A673 (cell line): ENCODE measurements around the gene LPP. TPM values are rescaled to one million over a fixed set of nuclear protein-coding genes. Genes with fewer than 3 reads are reported as not detected.
"Not testable (repeated sequence)": the region's sequence is repeated elsewhere in the genome, so short reads cannot be mapped to it uniquely, and the experiment has no call there.

Source experiments
- BruUV-seq: library from RNA; stranded (reverse); fragments of 400-500 nt; replicated peaks from 2 replicates; lab custom pipeline; 2021; lab: Mats Ljungman, UMichigan
- CTCF ChIA-PET: fragments of 300-600 bp; sonication (Branson Sonifier 250); formaldehyde crosslinking; loops from one replicate; lab custom pipeline; 2022; ENCODE audit warnings: antibody characterized with exemption; lab: Charles Lee
- POLR2A ChIA-PET: fragments of 300-600 bp; sonication (Branson Sonifier 250); formaldehyde crosslinking; loops from one replicate; lab custom pipeline; 2022; ENCODE audit warnings: antibody characterized with exemption; ENCODE audit not compliant: low non-redundant PET; lab: Charles Lee
- DNase-seq: peaks from one replicate; pipeline ENCODE4 v3.0.0-alpha.2; 2015; ENCODE audit warnings: low spot score
- H3K27ac ChIP-seq: fragments of 200-600 bp; sonication (generic); 2 replicates; pipeline ENCODE4 v1.5.1; 2016; ENCODE audit warnings: mixed run types, low read depth, mild to moderate bottlenecking, mixed read lengths, antibody characterized with exemption, low read length; ENCODE audit not compliant: poor library complexity, severe bottlenecking
- H3K27me3 ChIP-seq: fragments of 200-600 bp; sonication (generic); replicated peaks from 2 replicates; pipeline ENCODE4 v1.6.1; 2017; ENCODE audit warnings: mixed run types, low read depth, mild to moderate bottlenecking, mixed read lengths, antibody characterized with exemption, low read length; ENCODE audit not compliant: insufficient read depth, poor library complexity
- H3K36me3 ChIP-seq: fragments of 200-600 bp; sonication (generic); 2 replicates; pipeline ENCODE4 v1.6.1; 2016; ENCODE audit warnings: mixed run types, mild to moderate bottlenecking, mixed read lengths, antibody characterized with exemption, low read length; ENCODE audit not compliant: insufficient read depth, poor library complexity, severe bottlenecking
- H3K4me1 ChIP-seq: fragments of 200-600 bp; sonication (generic); 2 replicates; pipeline ENCODE4 v1.6.1; 2017; ENCODE audit warnings: mixed run types, mild to moderate bottlenecking, mixed read lengths, antibody characterized with exemption, low read length; ENCODE audit not compliant: insufficient read depth, poor library complexity, severe bottlenecking
- H3K4me3 ChIP-seq: fragments of 200-600 bp; sonication (generic); 2 replicates; pipeline ENCODE4 v1.5.1; 2016; ENCODE audit warnings: low read depth, mixed run types, mild to moderate bottlenecking, mixed read lengths, low read length; ENCODE audit not compliant: poor library complexity, severe bottlenecking
- H3K9me3 ChIP-seq: fragments of 200-600 bp; sonication (generic); 2 replicates; pipeline ENCODE4 v1.6.1; 2016; ENCODE audit warnings: mixed run types, low read depth, mild to moderate bottlenecking, mixed read lengths, antibody characterized with exemption, low read length; ENCODE audit not compliant: poor library complexity, severe bottlenecking
- EZH2 ChIP-seq: fragments of 200-600 bp; sonication (generic); IDR thresholded peaks from 2 replicates; pipeline ENCODE4 v1.6.1; 2017; ENCODE audit warnings: borderline replicate concordance, low read depth, mild to moderate bottlenecking, mixed read lengths, antibody characterized with exemption, low read length; ENCODE audit not compliant: poor library complexity, severe bottlenecking
- intact Hi-C: fragments of 100-400 bp; cut with micrococcal nuclease; formaldehyde crosslinking; loops from one replicate; pipeline ENCODE4 v1.10.0; 2022; ENCODE audit not compliant: unreplicated experiment
- total RNA-seq: library from RNA; stranded (reverse); gene quantifications from 2 replicates; pipeline ENCODE4 v1.2.3, GENCODE V29; 2021
- TF ChIP-seq, protein P1 (sequence below): fragments of 300-800, 200-600 bp; sonication (generic); conservative IDR thresholded peaks from 2 replicates; pipeline ENCODE4 v1.5.1; 2017; ENCODE audit warnings: low read depth, mild to moderate bottlenecking, antibody characterized with exemption, low read length, moderate library complexity, mixed read lengths

The LPP gene
- total RNA-seq, 1 experiment from 2014 or later = 39.7 TPM

DNA sequence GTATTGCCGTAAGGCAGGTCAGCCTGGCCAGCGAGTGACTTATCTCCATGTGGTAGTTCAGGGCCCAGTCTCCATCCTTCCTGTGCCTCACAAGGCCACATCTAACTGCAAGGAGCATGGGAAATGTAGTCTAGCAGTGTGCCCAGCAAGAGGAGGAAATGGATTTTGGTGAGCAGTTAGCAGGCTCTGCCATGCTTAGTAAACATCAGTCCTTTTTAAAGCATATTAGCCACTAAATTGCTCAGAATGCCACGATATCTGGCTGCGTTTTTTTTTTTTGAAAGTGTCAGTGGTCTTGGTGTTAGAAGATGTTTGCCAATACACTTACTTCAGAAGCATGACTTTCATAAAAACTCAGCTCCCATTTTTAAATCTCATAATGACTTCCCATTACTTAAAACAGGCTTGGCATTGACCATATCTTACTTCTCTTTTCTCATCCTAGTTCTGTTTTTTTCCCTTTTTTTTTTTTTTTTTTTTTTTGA, 547.6 kb downstream of the LPP start:
- intact Hi-C loops = no loop called here
- Histone ChIP-seq H3K4me1 (no peaks in the 10 kb centered on the region), H3K27ac (no peak overlapping the region), H3K36me3 (no peaks in the 10 kb centered on the region), H3K4me3 (no peak overlapping the region), H3K9me3 (no peaks in the 10 kb centered on the region), H3K27me3 (no peaks in the 10 kb centered on the region)
- BruUV-seq = no TSS peak
- no peak for DNase-seq
- no peak for TF ChIP-seq EZH2
- TF ChIP-seq, protein P1, sequence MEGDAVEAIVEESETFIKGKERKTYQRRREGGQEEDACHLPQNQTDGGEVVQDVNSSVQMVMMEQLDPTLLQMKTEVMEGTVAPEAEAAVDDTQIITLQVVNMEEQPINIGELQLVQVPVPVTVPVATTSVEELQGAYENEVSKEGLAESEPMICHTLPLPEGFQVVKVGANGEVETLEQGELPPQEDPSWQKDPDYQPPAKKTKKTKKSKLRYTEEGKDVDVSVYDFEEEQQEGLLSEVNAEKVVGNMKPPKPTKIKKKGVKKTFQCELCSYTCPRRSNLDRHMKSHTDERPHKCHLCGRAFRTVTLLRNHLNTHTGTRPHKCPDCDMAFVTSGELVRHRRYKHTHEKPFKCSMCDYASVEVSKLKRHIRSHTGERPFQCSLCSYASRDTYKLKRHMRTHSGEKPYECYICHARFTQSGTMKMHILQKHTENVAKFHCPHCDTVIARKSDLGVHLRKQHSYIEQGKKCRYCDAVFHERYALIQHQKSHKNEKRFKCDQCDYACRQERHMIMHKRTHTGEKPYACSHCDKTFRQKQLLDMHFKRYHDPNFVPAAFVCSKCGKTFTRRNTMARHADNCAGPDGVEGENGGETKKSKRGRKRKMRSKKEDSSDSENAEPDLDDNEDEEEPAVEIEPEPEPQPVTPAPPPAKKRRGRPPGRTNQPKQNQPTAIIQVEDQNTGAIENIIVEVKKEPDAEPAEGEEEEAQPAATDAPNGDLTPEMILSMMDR = no peak
- ChIA-PET CTCF (no interaction called here), POLR2A (no interaction called here)

GRCh38 chr3:188702028-188702427, 548.1 kb downstream of the LPP start:
- H3K27ac ChIP-seq, H3K36me3 ChIP-seq, CTCF ChIA-PET, DNase-seq, H3K4me3 ChIP-seq, intact Hi-C loops, POLR2A ChIA-PET, H3K9me3 ChIP-seq, H3K4me1 ChIP-seq, H3K27me3 ChIP-seq, BruUV-seq: not testable (repeated sequence)

- TF ChIP-seq, protein P1 = no peak
- TF ChIP-seq EZH2 = no peak
- no peak for DNase-seq
- ChIA-PET CTCF (no interaction called here), POLR2A (no interaction called here)
- Histone ChIP-seq H3K4me3 (no peak overlapping the region), H3K27me3 (no peaks in the 10 kb centered on the region), H3K27ac (no peak overlapping the region), H3K4me1 (no peaks in the 10 kb centered on the region), H3K36me3 (no peaks in the 10 kb centered on the region), H3K9me3 (no peaks in the 10 kb centered on the region)
- intact Hi-C loops = no loop called here
- no TSS peak for BruUV-seq
These were observed 552.2 kb downstream of the LPP start for GRCh38 chr3:188706176-188706575.

DNA sequence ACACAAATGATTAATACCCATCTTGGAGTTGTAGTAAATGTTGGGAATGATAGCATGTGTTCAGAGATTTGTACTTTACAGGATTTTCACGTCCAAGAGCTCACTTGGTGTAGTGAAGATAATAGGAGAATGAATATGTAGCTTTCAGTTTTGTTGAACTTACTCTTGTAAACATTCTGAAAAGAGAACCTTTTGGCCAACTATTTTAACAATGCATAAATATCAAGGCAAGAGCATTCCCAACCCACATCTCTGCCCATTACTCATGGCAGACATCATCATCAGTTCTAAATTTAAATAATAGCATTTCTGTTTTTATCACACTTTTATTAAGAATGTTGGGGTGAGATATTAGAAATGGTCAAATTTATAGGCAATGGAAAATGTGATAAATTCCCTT, 552.6 kb downstream of the LPP start:
- ChIA-PET CTCF (interaction anchor here (0.7 kb wide), 1 partner anchor 1610 kb away, joined by 3 read pairs; no protein-coding TSS in a partner anchor), POLR2A (no interaction called here)
- no peaks in the 10 kb centered on the region for H3K9me3 ChIP-seq
- intact Hi-C loops = no loop called here
- no TSS peak for BruUV-seq
- no peak overlapping the region for H3K4me3 ChIP-seq
- no peaks in the 10 kb centered on the region for H3K4me1 ChIP-seq
- H3K27me3 ChIP-seq = no peaks in the 10 kb centered on the region
- H3K36me3 ChIP-seq = no peaks in the 10 kb centered on the region
- no peak for TF ChIP-seq EZH2
- TF ChIP-seq, protein P1 = no peak
- H3K27ac ChIP-seq = no peak overlapping the region
- no peak for DNase-seq
